HG03108 (cell line): Measurements from ENCODE around the gene STUB1.
"Not testable (repeated sequence)": the region's sequence is repeated elsewhere in the genome, so short reads cannot be mapped to it uniquely, and the experiment has no call there.

ENCODE experiments used
- ATAC-seq: cut with Tn5 transposase; IDR thresholded peaks from one replicate; pipeline ENCODE4 v1.9.1; 2021; ENCODE audit warnings: moderate library complexity; ENCODE audit not compliant: unreplicated experiment

STUB1 gene

DNA sequence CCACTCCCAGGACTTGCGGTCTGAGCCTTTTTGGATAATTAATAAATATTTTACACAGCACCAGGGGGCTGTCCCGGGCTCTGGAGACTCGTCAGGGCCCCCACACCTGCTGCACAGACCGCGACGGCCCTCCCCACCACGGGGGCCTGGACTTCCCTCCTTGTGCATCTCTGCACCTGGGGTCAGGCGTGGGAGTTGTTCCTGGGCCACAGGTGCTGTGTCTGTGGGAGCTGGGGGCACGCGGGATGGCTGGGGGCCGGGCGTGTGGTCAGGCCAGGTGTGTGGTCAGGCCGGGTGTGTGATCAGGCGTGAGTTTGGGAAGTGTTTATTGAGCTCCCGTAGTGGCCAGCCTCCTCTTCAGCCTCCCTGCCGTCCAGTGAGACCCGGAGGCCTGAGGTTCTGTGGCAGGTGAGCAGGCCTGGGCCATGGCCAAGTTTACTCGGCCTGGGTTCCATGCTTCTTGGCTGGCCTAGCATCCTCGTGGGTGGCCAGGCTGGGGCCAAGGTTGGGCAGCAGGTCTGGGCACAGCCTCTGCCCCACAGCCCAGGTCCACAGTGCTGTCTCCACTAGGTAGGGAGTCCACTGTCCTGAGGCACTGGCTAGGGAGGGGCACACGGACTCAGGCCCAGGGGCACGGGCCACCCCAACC is 1.9 kb upstream of the STUB1 start:
- no peak for ATAC-seq

DNA sequence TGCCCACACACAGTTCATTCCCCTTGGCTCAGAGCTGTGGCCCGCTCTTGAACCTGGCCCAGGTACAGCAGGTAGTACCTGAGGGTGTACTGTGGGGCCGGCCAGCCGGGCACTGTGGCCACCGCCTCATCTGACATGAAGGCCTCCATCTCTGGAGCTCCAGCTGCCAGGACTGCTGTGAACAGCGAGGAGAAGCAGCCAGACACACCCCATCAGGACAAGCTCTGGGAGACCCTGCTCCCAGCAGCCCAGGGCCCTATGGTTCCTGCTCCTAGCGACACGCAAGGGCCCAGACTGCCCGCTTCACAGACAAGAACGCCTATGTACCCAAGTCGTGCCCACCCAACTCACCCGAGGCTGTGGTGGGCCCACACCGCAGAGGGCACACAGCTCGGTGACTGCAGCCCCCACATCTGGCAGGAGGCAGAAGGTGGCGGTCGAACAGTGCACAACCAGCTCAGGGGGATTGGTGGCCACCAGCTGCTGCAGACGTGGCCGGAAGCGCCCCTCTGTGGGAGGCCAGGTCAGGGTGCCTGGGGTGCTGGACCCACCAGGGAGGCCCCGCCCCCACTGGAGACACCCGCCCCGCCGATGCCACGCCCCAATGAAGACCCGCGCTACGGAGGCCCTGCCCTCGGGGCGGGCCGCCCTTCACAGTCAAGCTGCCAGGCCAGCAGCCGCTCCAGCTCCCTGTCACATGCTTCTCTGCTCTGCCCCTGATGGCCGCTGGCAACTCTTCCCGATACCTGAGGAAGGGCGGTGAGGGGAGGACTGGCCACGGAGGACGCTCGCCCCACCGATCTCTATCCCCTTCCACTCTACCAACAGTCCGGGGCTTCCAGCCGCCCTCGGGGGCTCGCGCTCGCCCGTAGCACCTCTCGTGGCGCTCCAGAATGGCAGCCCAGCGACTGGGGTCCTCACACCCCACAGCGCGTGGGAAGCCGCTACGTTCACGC is 1.1 kb upstream of the STUB1 start:
- ATAC-seq = no peak

DNA sequence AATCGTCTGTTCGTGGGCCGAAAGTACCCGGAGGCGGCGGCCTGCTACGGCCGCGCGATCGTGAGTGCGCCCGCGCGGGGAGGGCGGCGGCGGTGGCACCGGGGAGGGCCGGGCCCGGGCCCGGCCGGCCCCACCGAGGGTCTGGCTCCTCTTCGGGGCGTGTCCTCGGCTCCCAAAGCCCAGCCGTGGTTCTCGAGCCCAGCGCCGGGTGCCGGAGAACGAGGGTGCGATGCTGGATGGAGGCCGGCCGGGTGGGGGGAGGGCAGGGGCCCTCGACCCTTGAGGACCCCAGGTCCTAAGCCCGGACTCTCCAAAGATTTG is 375 bp downstream of the STUB1 start:
- ATAC-seq = no peak

DNA sequence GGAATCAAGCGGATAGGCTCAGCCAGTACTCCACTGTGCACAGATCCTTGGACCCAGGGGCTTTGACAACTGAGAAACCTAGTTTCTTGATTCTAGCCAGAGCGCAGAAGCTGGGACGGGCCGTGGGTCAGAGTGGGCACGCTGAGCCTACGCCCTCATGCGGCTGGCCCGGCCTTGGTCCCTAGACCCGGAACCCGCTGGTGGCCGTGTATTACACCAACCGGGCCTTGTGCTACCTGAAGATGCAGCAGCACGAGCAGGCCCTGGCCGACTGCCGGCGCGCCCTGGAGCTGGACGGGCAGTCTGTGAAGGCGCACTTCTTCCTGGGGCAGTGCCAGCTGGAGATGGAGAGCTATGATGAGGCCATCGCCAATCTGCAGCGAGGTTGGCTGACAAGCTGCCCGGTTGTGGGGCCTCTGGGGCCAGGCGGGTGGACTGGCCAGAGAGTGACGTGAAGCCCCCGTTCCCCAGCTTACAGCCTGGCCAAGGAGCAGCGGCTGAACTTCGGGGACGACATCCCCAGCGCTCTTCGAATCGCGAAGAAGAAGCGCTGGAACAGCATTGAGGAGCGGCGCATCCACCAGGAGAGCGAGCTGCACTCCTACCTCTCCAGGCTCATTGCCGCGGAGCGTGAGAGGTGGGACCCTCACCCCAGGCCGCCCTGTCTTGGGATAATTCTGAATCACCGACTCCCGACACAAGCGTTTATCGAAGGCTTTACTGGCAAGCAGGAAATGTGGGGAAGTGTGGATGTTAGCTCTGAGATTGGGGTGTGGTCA is 946 bp downstream of the STUB1 start:
- no peak for ATAC-seq

DNA sequence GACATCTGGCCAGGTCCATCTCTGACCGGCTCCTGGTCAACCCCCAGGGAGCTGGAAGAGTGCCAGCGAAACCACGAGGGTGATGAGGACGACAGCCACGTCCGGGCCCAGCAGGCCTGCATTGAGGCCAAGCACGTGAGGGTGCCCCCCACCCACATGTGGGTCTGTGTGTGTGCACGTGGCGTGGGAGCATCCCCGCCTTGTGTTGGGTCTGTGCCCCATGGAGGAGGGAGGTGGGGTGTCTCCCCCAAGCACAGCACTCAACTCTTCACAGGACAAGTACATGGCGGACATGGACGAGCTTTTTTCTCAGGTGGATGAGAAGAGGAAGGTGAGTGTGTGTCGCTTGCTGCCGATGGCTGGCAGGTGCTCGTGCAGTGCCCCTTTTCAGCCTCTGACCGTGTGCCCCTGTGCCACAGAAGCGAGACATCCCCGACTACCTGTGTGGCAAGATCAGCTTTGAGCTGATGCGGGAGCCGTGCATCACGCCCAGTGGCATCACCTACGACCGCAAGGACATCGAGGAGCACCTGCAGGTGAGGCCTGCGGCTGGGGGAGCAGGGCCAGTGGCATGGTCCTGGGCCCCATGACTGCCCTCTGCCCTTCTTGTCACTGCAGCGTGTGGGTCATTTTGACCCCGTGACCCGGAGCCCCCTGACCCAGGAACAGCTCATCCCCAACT is 1.7 kb downstream of the STUB1 start:
- no peak for ATAC-seq

DNA sequence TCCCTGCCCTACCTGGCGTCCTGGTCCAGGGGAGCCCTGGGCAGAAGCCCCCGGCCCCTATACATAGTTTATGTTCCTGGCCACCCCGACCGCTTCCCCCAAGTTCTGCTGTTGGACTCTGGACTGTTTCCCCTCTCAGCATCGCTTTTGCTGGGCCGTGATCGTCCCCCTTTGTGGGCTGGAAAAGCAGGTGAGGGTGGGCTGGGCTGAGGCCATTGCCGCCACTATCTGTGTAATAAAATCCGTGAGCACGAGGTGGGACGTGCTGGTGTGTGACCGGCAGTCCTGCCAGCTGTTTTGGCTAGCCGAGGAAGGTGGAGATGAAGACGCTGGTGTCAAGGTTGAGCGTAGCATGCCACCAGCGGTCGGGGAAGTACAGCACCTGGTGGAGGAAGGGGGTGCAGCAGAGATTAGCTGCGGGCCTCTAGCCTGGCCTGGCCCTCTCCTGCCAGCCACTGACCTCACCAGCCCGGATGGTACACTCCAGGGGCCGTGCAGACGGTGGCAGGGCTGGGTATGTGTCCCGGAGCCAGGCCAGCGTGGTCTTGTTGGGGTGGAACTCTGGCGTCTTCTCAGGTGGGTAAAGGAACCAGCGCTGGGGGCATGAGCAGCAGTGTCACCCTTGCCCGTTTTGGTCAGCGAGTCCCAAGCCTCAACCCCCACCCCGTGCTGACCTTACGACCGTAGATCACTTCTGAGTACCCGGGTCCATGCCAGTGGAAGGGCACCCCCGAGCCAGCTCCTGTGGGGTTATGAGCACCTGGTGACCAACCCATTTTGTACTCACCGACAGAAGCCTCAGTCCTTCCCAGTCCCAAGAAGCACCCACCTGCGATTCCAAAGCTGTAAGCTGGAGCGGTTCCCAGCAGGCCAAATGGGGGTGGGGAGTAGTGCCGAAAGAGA is 2.5 kb downstream of the STUB1 start:
- ATAC-seq = no peak

DNA sequence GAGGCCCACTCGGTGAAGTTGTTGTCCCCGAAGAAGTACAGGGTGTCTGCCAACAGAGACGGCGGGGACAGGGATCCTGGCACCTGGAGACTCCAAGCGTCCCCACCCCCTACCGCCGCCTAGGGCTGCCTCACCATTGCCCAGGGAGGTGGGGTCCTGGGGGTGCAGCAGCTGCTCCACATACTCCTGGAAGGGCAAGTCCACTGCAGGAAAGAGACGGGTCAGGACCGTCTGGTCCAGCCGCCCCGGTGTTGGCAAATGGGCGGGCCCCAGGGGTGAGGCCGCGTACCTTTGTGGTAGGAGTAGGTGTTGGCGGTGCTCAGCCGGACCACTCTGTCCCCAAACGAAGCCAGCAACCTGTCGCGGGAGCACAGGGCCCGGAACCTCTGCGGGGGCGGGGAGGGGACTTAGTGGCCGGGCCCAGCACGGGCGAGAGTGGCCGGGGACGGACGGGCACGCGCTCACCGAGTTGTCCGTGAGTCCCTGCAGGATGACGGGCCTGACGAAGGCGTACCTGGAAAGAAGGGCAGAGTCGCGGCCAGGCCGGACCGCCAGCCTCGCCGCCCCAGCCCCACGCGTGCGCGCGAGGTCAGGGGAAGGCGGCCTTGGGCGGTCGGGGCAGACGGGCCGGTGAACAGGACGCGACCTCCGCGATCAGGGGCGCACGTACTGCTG is 3.3 kb downstream of the STUB1 start:
- no peak for ATAC-seq

DNA sequence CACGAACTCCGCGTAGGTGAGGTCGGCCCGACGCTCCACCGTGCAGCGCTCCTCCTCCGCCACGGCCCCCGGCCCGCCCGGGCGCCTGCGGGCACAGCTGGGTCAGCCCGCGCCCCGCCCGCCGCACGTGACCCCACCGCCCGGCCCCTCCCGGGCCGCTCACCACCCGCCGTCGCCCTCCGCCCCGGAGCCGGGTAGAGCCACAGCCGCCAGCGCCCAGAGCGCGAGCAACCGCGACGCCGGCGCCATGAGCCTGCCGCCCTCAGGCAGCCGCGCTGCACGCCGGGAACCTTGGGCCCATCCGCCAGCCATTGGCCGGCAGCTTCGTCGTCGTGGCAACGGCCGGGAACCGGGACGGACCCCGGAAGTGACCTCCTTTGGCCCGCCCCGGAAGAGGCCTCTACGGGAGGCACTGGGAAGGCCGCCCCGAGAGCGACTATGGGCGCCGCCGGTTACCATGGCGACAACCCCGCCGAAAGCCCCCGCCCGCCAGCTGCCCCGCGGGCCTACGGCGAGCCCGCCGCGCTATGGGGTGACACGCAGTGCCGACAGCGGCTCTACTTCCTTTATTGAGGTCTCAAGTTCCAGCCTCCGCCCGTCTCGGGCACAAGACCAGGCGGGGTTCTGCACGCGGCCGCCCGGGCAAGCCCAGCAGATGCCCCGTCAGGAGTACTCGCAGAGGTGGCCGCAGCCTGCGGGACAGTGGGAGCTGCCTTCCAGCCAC is 4.0 kb downstream of the STUB1 start, which contains the start of gene JMJD8:
TSS of gene JMJD8 (minus strand) at position 264 of the 724 bp plus-strand sequence. CDS start at position 249, 15 bp downstream.
- ATAC-seq = peak; percentile 64

DNA sequence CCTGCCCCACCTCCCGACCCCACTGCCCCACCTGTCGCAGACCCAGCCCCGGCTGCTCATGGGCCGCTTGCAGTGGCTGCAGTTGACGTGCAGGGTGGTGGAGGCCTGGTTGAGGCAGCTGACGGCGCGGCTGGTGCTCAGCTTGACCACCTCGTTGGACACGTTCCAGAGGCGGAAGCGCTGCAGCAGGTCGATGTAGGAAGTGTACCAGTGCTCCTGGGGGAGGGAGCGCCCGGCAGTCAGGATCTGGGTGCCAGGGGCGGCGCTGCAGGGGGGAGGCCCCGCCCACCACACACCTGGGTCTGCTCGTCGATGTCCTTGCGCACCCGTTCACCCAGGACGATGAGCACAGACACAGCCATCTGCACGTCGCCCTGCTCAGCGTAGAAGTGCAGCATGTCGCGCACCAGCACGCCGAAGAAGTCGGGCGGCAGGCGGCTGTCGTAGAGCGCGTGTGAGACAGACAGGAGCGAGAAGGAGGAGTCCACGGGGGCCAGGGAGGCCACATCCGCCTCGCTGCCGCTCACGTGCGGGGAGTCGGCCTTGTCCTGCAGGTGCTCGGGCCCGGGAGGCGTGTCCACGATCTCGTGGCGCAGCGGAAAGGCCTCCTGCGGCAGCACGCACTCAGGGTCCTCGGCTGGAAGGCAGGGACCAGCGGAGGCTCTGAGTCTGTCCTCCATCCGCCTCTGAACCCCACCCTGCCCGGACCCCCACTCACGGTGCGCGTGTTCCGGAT is 4.9 kb downstream of the STUB1 start:
- ATAC-seq = no peak

DNA sequence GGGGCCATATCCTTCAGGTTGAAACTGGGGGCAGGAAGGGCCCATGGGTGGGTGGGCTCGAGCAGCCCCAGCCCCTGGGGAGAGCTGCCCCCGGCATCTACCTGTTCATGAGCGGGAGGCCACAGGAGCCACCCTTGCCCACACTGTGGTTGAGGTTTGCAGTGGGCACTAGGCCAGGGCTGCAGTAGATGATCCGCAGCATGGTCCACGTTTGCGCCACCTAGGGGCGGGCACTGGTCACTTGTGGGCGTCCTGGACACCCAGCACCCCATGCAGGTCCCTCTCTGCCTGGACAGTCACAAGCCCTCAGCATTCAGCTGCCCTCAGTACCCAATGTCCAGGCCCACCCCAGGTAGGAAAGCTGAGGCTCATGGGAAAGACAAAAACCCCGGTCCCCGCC is 5.8 kb downstream of the STUB1 start:
- ATAC-seq = no peak

DNA sequence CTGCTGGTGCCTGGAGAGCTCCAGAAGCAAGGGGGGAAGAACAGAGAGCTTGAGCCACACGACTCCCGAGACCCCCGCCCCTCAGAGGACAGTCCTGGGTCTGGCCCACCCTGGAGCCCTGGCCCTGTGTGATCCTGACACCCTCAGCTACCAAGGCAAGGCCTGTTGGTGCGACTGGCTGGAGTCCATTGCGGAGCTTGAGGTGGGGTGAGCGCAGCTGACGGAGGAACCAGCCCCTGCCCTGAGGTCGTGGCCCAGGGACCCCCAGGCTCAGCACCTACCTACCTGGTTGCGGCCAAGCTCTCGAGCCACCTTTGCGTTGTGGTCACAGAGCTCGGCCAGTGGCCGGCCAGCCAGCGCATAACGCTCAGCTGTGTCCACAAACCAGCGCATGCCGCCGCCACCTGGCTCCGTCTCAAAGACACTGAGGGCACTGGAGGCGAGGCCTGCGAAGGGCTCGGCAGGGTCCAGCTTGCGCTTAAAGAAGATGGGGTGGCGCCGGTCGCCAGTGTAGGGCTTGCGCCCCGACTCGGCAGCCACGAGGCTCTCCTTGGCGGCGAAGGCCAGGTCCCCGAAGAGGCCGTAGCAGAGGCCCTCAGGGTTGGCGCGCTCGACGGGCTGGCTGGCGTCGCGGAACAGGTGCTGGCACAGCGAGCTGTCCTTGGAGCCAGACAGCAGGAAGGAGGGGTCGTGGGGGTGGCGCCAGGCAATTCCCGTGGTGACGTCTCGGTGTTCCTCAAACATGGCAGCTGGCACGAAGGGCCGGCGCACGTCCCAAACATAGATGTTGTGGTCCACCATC is 6.5 kb downstream of the STUB1 start:
- no peak for ATAC-seq

DNA sequence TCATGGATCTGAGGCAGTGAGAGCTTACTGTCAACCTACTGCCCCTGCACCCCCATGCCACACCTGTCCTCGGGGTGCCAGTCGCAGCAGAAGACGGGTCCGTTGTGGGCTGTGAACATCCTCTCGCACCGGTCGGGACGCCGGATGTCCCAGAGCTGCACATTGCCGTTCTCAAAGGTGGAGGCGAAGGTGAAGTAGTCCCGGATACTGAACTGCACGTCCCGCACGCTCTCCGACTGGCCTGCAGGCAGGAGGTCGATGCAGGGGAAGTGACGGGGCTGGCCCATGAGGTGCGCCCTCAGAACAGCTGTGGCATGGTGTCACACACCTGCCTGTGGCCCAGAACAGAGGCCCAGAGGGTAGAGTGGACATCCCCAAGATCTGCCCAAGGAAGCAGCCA is 7.3 kb downstream of the STUB1 start:
- ATAC-seq = no peak

DNA sequence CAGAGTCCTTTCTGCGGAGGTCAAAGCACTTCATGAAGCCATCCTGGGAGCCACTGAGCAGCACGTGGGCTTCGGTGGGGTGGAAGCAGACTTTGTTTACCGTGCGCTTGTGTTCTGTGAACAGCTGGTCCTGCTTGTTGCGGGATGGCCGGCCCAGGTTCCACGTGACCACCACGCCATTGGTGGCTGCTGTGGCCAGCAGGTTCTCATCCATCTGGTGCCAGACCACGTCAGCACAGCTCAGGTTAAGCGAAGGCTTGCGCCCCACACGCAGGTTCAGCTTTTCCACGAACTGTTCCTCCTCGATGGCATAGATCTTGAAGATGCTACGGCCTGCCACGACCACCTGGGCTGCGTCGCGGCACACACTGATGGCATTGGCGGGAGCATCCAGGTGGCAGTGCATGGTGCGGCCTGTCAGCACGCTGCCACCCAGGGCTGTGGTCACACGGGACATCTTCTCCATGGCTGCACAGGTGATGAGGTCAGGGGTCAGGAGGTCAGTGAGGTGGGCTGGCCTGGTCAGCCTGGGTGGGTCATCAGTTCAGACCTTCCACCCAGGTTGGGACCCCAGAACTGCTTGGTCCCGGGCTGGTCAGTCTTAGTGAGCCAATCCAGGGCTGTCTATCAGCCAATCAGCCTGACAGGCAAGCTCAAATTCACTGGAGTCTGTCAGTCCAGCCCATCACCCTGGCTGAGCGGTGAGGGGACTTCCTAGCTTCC is 9.1 kb downstream of the STUB1 start:
- no peak for ATAC-seq

DNA sequence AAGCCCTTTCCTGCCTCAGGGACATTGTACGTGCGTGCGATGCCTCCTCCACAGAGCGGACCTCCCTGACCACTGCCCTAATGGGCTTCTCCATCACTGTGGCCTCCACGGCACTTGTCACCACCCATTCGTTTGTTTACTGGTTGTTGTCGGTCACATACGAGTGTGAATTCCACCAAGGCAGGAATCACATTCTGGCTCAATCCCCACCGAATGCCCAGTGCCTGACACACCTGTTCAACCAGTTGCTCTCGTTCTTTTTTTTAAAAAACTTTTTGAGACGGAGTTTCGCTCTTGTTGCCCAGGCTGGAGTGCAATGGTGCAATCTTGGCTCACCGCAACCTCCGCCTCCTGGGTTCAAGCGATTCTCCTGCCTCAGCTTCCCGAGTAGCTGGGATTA is 11.0 kb downstream of the STUB1 start:
- ATAC-seq = not testable (repeated sequence)

DNA sequence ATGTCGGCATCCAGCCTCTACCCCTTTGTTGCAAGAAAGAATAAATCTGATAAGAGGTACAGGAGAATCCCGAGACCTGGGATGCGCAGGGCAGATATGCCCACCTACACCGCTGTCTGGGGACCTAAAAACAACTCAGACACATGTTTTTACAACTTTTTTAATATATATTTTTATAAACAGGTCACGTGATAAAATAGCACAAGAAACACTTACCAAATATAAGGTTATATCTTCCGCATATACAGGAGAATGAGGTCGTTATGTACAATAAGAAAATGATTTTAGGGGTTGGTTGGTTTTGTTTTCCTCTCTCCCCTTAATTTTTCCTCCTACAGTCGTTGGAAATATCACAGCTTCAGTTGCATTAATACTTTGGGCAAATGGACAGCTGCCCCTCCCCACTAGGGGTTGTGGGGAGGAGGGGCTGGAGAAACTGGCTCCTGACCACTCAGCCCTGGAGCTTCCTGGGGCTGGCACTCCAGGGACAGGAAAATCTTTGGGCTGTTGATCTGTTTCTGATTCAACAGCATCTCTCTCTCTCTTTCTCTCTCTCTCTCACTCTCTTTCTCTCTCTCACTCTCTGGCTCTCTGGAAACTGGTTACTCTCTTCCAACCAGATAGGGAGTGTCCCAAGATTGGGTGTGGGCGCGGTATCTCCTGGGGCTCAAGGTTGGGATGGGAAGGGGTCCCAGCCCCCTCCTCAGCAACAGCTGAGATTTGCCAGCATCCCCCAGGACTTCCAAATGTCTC is 12.3 kb downstream of the STUB1 start:
- no peak for ATAC-seq

DNA sequence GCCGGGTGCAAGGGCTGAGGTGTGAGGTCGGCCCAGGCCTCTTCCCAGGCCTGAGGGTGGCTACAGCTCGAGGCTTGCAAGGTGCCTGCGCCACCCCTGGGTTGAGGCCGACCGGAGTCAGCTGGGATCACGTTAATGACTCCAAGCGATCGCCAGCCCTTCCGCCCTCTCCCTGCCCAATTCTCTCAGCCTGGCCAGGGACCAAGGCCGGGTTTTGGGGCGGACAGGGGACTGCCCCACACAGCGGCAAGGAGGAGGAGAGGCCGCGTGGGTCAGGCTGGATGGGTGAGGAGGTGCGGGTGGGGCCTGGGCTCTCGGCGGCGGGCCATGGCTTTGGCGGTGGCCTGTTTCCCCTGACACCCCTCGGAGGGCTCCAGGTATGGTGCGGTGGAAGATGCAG is 13.2 kb downstream of the STUB1 start:
- no peak for ATAC-seq
